Smooth muscle cell of the brain vasculature (primary cell): ENCODE results near the gene TMEM141.
"Not testable (repeated sequence)": the region's sequence is repeated elsewhere in the genome, so short reads cannot be mapped to it uniquely, and the experiment has no call there.

Experiments used
- DNase-seq: peaks from one replicate; pipeline ENCODE4 v3.0.0-alpha.2; 2012; ENCODE audit warnings: low read depth, low spot score

Gene TMEM141

DNA sequence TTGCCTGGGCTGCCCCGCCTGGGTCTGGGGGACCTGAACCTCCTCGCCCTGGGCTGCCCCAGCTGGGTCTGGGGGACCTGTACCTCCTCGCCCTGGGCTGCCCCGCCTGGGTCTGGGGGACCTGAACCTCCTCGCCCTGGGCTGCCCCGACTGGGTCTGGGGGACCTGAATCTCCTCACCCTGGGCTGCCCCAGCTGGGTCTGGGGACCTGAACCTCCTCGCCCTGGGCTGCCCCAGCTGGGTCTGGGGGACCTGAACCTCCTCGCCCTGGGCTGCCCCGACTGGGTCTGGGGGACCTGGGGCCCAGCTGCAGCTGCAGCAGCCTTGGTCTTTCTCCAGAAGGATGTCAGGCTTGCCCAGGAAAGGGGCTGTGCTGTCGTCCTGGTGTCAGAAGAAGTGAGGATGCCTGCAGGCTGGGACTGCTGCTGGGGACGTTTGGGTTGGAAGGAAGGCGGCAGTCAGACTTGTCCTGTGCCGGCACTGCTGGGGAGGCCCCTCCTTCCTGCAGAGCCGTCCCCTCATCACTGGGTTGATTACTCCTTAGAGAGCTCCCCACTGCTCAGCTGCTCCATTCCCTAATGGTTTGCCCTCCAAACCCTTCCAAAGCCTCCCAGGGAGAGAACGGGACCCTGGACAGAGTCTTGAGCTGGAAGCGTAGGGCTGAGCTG, 42.4 kb downstream of the TMEM141 start:
- DNase-seq, result not testable (repeated sequence)

DNA sequence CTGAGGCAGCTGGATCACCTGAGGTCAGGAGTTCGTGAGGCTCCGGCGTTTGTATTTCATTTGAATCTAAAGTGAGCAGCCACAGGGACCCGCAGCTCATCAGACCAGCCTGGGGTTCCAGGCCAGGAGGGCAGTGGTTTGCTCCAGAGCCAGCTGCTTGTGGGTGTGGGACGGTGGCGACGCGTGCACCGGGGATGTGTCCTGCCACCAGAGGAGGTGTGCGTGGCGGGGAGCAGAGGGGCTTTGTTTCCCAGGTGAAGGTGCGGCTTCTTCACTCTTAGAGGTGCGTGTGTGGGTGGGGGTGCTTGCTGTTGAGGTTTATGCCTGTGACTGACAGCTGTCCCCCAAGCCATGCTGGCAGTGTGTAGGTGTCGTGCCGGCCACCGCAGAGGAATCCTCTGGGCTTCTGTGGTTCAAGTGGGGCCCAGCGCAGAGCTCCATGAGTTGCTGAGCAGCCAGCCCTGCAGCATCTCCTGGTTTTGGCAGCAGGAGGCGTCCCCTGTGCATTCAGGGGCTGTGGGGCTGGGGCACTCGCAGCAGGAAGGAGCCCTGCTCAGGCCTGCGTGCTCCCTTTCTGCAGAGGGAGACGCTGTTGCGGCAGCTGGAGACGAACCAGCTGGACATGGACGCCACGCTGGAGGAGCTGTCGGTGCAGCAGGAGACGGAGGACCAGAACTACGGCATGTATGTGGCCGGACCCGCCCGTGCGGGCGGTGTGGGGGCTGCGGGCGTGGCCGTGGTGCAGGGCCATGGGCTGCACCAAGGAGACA, 44.2 kb downstream of the TMEM141 start:
- no peak for DNase-seq

DNA sequence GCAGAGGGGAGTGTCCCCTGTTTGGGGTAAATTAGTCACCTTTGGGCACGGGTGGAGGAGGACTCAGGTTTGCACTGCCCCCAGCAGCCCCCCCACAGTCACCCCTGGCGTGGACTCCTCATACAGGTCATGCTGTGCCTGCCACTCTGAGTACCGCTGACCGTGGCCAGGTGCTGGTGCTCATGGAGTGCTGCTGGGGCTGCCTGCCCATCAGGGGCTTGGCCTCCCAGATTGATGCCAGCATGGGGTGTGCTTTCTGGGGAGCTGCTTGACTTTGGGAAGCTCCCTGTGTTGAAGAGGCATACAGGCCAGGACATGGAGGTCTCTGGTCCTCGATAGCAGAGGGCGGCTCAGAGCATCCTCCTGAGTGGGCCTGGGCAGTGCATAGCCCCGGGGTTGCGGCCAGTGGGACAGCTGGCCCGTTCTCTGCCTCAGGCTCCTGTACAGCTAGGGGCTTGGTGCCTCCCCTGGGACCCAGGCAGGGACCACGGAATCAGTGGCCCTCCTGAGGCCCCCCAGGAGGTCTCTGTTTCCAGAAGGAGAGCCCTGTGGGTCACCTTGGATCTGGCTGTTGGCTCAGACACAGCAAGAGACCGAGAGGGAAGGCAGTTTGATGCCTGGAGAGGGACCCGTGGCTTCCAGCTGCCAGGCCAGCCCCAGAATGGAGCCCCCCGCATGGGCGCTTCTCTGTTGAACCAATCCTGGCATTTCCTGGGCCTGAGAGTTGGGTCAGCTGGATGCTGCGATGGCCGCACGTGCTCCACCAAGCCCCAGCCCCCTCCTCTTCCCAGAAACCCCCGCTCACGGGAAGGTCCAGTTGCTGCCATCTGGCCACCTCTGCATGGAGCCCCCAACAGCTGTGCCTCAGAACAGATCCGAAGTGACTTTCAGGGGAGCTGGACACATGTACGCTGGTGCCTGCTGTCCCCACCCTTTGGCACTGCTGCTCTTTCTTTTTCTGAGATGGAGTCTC, 45.1 kb downstream of the TMEM141 start:
- DNase-seq, result no peak

DNA sequence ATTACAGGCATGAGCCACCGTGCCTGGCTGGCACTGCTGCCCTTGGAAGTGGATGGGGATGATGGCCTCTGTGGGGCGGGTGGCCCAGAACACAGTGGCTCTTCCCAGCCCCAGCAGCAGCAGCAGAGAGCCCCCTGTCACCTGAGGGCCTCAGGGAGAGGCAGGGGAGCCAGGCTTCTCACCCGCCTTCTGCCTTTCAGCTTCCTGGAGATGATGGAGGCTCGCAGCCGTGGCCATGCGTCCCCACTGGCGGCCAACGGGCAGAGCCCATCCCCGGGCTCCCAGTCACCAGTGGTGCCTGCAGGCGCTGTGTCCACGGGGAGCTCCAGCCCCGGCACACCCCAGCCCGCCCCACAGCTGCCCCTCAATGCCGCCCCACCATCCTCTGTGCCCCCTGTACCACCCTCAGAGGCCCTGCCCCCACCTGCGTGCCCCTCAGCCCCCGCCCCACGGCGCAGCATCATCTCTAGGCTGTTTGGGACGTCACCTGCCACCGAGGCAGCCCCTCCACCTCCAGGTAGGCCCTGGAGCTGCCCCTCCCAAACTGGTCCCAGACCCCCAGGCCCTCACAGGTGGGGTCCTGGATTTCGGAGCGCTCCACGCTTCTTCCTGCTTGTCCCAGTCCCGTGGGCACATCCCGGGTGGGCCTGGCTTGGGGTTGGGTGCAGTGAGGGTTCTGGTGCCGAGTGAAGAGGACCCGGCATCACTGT, 46.2 kb downstream of the TMEM141 start:
- no peak for DNase-seq

DNA sequence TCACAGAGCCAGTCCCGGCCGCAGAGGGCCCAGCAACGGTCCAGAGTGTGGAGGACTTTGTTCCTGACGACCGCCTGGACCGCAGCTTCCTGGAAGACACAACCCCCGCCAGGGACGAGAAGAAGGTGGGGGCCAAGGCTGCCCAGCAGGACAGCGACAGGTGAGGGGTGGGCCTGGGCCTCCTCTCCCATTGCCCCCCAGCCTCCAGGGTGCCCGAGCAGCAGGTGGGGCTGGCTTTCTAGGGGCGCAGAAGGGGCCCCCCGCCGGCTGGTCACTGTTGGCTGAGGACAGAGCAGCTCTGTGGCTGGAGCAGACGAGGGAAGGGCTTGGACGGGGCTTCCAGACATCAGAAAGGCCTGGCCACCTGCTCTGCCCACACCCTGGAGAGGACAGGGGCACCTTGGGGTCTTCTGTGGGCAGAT, 46.7 kb downstream of the TMEM141 start:
- not testable (repeated sequence) for DNase-seq

DNA sequence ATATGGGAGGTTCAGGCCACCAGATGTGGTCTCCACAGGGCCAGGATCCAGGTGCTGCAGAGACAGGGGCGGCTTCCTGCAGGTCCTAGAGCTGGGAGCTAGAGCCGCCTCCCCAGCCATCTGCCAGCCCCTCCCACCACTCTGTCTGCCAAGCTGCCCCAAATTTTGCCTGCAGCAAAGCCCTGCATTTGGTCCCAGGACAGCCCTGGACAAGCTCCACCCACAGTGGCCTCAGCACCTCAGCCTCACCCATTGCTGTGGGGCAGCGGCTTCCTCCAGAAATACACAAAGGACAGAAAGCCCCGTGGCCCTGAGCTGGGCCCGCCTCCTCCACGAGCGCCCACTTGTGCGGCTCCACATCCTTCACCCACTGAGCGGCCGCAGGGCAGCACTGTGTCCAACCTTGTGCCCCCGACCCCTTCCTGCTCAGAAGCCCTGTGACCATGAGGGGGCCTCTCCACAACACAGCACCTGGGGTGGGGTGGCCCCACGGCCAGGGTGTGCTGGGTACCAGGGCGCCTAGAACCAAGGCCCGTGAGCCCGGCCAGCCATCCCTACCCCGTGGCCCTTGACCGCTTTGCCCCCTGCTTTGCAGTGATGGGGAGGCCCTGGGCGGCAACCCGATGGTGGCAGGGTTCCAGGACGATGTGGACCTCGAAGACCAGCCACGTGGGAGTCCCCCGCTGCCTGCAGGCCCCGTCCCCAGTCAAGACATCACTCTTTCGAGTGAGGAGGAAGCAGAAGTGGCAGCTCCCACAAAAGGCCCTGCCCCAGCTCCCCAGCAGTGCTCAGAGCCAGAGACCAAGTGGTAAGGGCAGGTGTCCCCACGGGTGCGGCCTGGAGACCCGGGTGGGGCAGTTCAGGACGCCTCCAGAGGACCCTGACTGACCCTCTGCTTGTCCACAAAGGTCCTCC, 47.4 kb downstream of the TMEM141 start:
- DNase-seq, result no peak

DNA sequence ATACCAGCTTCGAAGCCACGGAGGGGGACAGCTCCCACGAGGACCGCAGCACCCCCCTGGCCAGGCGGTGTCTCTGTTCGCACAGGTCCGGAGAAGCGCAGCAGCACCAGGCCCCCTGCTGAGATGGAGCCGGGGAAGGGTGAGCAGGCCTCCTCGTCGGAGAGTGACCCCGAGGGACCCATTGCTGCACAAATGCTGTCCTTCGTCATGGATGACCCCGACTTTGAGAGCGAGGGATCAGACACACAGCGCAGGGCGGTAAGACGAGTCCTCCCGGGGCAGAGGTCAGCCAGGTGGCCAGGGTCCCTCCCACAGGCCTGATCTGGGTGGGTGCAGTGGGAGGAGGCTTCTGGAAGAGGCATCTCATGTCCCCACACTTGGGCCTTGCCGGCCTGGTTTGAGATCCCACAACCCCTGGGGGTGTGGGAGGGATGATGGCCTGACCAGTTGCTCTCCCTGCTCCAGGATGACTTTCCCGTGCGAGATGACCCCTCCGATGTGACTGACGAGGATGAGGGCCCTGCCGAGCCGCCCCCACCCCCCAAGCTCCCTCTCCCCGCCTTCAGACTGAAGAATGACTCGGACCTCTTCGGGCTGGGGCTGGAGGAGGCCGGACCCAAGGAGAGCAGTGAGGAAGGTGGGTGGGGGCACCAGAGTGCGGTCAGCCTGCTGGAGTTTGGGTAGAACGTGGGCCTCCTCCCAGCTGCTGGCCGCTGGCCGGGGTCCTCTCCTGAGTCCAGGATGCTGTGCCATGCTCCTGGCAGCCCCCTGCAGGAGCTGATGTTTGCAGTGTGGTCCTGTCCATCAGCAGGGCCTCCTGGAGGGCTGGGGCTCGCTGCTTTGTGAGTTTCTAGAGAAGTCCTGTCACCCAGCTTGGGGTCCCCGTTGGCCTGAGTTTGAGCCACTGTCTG, 48.3 kb downstream of the TMEM141 start:
- no peak for DNase-seq

DNA sequence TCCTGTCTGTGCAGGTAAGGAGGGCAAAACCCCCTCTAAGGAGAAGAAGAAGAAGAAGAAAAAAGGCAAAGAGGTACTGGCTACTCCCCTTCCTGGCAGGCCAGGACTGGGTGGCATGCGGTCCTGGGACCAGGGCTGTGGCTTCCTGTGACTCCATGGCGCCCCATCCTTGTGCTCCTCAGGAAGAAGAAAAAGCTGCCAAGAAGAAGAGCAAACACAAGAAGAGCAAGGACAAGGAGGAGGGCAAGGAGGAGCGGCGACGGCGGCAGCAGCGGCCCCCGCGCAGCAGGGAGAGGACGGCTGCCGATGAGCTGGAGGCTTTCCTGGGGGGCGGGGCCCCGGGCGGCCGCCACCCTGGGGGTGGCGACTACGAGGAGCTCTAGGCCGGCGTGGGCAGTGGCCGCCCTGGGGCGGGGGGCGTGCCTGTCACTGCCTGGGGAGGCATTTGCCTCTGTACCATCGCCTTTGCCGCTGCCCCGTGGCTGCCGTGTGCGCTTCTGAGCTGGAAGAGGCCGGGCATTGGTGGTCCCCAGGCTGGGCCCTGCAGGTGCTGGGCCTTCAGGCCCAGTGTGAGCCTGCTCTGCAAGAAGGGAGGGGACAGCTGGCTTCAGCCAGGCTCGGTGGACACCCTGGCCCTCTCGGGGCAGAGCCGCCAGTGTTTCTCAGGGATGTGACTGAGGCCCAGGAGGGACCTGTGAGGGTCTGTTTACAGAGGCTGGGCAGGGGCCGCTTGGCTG, 49.2 kb downstream of the TMEM141 start:
- no peak for DNase-seq

DNA sequence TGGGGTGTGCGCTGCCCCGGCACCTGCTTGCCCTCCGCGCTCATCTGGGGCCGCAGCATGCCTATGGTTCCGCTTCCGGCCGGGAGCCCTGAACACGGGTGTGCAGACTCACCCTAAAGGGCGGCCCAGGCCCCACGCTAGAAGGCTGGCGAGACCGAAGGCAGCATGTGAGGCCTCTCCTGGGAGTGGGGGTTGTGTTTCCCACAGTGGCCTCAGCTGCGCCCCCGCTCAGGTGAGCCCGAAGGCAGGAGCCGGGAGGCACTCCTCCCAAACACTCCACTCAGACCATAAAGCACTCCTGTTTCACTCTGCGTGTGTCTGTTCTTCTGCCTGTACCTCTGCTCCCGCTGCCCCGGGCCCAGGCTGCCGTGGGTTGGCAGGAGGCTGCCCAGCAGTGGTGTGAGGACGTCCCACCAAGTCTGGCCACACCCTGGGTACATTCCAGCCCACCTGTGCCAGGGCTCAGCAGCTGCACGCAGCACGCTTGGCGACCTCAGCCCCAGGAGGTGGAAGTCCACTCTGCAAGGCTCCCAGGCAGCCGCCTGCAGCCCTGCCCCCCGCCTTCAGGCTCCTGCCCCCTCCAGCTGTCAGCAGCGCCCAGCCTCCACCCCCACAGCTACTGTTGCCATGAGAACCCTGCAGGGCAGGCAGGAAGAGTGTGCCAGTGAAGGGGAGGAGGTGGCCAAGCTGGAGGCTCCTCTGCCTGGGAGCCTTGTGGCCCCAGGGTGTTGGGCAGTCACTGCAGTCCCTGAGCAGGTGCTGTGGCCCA, 49.9 kb downstream of the TMEM141 start:
- no peak for DNase-seq

DNA sequence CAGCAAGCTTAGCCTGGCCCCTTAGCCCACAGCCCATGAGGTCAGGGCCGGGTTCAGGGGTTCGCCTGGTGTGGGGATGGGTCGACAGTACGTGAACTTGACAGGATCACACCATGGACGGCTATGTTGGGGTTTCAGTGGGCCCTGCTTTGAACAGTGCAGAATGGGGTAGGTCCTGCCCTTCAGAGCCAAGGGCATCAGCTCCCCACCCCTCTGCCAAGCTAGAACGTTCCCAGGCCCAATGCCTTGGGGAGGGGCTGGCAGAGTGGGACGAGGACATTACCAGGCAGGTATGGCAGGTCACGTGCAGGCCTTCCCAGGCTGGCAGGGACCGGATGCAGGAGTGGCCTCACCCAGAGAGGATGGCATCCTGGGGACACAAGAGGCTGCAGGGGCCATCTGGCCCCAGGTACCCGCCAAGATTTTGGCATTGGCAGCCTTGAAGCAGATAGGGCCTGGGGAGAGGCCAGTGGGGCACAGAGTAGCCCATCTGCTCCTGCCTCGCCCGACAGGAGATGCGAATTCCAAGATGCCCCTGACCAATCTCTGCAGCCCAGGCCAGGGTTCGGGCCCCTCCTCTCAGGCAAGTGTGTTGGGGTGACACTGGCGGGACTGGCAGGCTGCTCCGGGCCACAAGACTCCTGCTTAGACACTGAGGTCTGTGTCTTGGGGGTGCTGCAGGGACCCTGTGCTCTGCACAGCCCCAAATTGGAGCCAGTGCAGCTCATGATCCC, 50.7 kb downstream of the TMEM141 start:
- not testable (repeated sequence) for DNase-seq

DNA sequence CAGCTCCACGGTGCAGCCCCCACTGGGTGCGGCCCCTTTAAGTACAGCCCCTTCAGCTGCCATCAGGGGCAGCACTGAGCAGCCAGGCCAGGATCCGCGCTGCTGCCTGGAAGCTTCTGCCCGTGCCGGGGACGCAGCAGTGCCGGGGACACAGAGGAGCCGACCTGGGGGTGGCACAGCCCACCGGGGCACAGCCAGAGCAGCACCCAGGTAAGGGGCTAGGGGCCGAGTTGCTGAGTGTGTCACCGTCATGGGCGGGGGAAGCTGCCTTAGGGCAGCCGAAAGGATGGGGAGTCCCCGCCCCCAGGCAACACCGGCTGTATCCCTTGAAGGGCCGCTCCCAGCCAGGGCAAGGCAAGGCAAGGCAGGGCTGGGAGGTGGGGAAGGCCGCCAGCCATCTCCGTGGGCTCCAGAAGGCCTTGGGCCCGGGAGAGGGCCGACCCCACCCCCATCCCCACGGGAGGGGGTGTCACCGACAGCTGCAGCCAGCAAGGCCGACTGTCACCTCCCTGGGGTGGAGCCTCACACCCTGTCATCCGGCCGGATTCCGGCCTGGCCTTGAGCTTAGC, 51.3 kb downstream of the TMEM141 start, which contains the start of gene AJM1:
TSS of gene AJM1 (plus strand) at position 99 of the 569 bp plus-strand sequence. CDS start 1,937 bp downstream, outside the sequence.
- not testable (repeated sequence) for DNase-seq
